Fibroblast of pulmonary artery (primary cell): Measurements from ENCODE around the gene ATP8A1.
"Not testable (repeated sequence)": the region's sequence is repeated elsewhere in the genome, so short reads cannot be mapped to it uniquely, and the experiment has no call there.

ENCODE experiments used
- DNase-seq: peaks from one replicate; pipeline ENCODE4 v3.0.0-alpha.2; 2010; ENCODE audit warnings: low read depth
- H3K4me3 ChIP-seq: replicated peaks from 2 replicates; pipeline ENCODE4 v1.5.1; 2011; ENCODE audit warnings: low read depth, mild to moderate bottlenecking, control low read depth, low read length, moderate library complexity
- CTCF ChIP-seq: IDR thresholded peaks from 2 replicates; pipeline ENCODE4 v1.5.1; 2011; ENCODE audit warnings: mild to moderate bottlenecking, control low read depth, low read length, inconsistent platforms; ENCODE audit errors: missing control alignments

ATP8A1 gene

GRCh38 chr4:42656679-42656943 is 294 bp downstream of the ATP8A1 start:
- TF ChIP-seq CTCF, result no peak
- DNase-seq, result no peak
- H3K4me3 ChIP-seq, result peak overlapping the region; percentile 64

GRCh38 chr4:42655921-42656678 is 805 bp downstream of the ATP8A1 start:
- peak overlapping the region; percentile 64 for H3K4me3 ChIP-seq
- no peak for TF ChIP-seq CTCF
- no peak for DNase-seq

GRCh38 chr4:42655269-42655637 is 1.7 kb downstream of the ATP8A1 start:
- no peak for DNase-seq
- no peak overlapping the region for H3K4me3 ChIP-seq
- TF ChIP-seq CTCF, result no peak

GRCh38 chr4:42654631-42655268 is 2.2 kb downstream of the ATP8A1 start:
- DNase-seq, result peak; percentile 62
- TF ChIP-seq CTCF, result no peak
- no peak overlapping the region for H3K4me3 ChIP-seq

- no peak for TF ChIP-seq CTCF
- no peak for DNase-seq
- H3K4me3 ChIP-seq, result no peak overlapping the region
Measured at GRCh38 chr4:42653626-42654560, 3.0 kb downstream of the ATP8A1 start.

- DNase-seq, result not testable (repeated sequence)
Measured at GRCh38 chr4:42652529-42653231, 4.2 kb downstream of the ATP8A1 start.

GRCh38 chr4:42649870-42650269 is 7.0 kb downstream of the ATP8A1 start:
- no peak for DNase-seq
- no peak overlapping the region for H3K4me3 ChIP-seq
- no peak for TF ChIP-seq CTCF

More at GRCh38 chr4:42652529-42653231, 4.2 kb downstream of the ATP8A1 start:
- not testable (repeated sequence) for H3K4me3 ChIP-seq
